GM18907 (cell line): ENCODE measurements around the gene IL31RA.
"Not testable (repeated sequence)": the region's sequence is repeated elsewhere in the genome, so short reads cannot be mapped to it uniquely, and the experiment has no call there.

ENCODE experiments used
- ATAC-seq: cut with Tn5 transposase; IDR thresholded peaks from one replicate; pipeline ENCODE4 v1.9.1; 2021; ENCODE audit warnings: mild to moderate bottlenecking, moderate library complexity; ENCODE audit not compliant: unreplicated experiment

IL31RA gene

GRCh38 chr5:55923865-55924500 is 72.8 kb downstream of the IL31RA start:
- no peak for ATAC-seq

GRCh38 chr5:55924744-55925143 is 73.6 kb downstream of the IL31RA start:
- ATAC-seq = no peak

- no peak for ATAC-seq
Observed at GRCh38 chr5:55925181-55925580, 74.0 kb downstream of the IL31RA start.

GRCh38 chr5:55925712-55926111 is 74.6 kb downstream of the IL31RA start:
- ATAC-seq = no peak

- no peak for ATAC-seq
Observed at GRCh38 chr5:55926476-55926875, 75.3 kb downstream of the IL31RA start.

- ATAC-seq = no peak
Observed at GRCh38 chr5:55927861-55928655, 76.9 kb downstream of the IL31RA start.

GRCh38 chr5:55929020-55929799 is 78.1 kb downstream of the IL31RA start:
- no peak for ATAC-seq

GRCh38 chr5:55932700-55933099 is 81.5 kb downstream of the IL31RA start:
- no peak for ATAC-seq

GRCh38 chr5:55933377-55934114 is 82.4 kb downstream of the IL31RA start:
- ATAC-seq = no peak

- ATAC-seq = no peak
Observed at GRCh38 chr5:55934115-55934613, 83.0 kb downstream of the IL31RA start.

- ATAC-seq = no peak
Observed at GRCh38 chr5:55934720-55935119, 83.6 kb downstream of the IL31RA start.

GRCh38 chr5:55935371-55935770 is 84.2 kb downstream of the IL31RA start:
- ATAC-seq = no peak

GRCh38 chr5:55936100-55936693 is 85.0 kb downstream of the IL31RA start:
- ATAC-seq = no peak

GRCh38 chr5:55937598-55937997 is 86.4 kb downstream of the IL31RA start:
- not testable (repeated sequence) for ATAC-seq

GRCh38 chr5:55941154-55941553 is 90.0 kb downstream of the IL31RA start:
- not testable (repeated sequence) for ATAC-seq

- ATAC-seq = no peak
Observed at GRCh38 chr5:55959208-55959607, 108.1 kb downstream of the IL31RA start.

- ATAC-seq = no peak
Observed at GRCh38 chr5:55960779-55961178, 109.6 kb downstream of the IL31RA start.

GRCh38 chr5:55965525-55965924 is 114.4 kb downstream of the IL31RA start:
- no peak for ATAC-seq

- ATAC-seq = no peak
Observed at GRCh38 chr5:55966284-55966683, 115.1 kb downstream of the IL31RA start.

GRCh38 chr5:55969956-55970355 is 118.8 kb downstream of the IL31RA start:
- ATAC-seq = no peak
